HG03196 (cell line): Measurements from ENCODE around the gene EGFL7.
A peak's percentile ranks its signal among the peaks of the same experiment; 100 is the strongest.

Experiments used
- ATAC-seq: cut with Tn5 transposase; IDR thresholded peaks from one replicate; pipeline ENCODE4 v1.9.1; 2021; ENCODE audit not compliant: unreplicated experiment

The EGFL7 gene

GRCh38 chr9:136643596-136644342 lies 18.9 kb upstream of the EGFL7 start:
- ATAC-seq = no peak

DNA sequence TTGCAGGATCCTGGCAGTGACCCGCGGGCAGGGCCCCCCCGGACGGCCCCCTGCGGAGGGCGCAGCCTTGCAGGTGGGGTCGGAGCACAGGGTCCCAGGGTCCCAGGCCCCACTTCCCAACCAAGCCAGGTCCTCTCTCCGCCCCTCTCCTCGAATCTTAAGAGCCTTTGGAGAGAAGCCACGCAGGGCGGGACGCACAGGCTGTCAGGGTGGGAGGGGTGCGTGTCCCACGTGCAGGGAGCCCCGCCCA lies 18.4 kb upstream of the EGFL7 start:
- no peak for ATAC-seq

DNA sequence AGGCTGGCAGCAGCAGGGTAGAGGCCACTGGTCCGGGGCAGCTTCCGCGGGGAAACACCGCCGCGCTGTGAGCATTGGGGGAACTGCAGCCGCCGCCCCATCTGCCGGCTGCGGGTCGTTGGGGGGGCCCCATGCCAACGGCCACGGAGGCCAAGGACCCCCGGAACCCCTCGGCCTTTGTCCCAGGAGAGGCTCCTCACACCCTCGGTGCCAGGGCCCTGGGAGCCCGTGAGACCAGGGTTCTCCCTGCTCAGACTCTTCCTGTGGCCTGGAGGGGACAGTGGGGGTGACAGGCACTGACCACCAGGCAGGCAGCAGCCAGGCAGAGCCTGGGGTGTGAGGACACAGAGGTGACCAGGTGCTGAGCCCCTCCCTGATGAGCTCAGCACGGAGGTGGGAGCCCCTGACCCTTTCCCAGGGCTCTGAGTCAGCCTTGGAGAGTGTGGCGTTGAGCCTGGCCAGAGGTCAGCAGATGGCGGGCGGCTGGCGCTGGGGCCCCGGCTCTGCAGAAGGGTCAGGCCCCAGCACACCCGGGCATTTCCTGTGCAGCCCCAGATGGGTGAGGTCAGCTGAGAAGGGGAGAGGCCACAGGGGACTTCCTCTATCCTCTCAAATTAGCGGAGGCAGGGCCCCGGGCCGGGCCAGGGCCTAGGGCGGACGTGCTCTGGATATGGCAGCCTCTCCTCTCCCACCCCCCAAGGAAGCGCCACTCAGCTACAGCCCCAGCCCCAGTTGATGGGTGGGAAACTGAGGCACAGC lies 17.9 kb upstream of the EGFL7 start:
- ATAC-seq = peak; percentile 50

- no peak for ATAC-seq
Observed at GRCh38 chr9:136645352-136645902, 17.3 kb upstream of the EGFL7 start.

- ATAC-seq = no peak
Observed at GRCh38 chr9:136645903-136646754, 16.6 kb upstream of the EGFL7 start.

- no peak for ATAC-seq
Observed at GRCh38 chr9:136646827-136647711, 15.6 kb upstream of the EGFL7 start.

DNA sequence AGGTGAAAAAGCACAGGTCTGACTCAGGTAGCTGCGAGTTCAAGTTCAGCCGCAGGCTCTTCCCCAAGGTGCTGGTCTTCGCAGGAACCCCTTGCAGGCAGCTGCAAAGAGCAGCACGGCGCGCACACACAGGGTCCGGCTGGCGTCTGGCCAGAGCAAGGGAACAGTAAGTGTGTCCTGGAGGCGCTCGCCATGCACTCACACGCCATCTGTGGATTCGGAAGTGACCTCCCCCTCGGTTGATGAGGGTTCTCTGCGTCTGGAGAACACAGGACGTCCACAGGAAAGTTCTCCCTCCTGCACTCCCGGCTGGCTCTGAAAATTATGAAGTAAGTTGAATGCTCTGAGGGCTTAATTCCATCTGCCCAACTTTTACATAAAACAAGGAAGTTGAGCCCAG lies 14.0 kb upstream of the EGFL7 start:
- ATAC-seq = no peak

DNA sequence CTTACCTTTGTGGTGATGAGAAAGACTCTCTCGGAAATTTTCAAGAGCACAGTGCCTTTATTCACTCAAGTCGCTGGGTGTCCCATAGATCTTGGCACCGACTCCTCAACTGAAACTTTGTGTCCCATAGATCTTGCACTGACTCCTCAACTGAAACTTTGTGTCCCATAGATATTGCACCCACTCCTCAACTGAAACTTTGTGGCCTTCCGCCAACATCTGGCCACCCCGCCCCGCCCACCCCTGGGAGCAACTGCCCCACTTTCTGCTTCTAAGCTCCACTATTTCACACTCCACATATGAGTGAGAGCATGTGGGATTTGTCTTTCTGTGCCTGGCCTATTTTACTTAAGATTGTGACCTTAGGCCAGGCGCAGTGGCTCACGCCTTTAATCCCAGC lies 12.7 kb upstream of the EGFL7 start:
- no peak for ATAC-seq

DNA sequence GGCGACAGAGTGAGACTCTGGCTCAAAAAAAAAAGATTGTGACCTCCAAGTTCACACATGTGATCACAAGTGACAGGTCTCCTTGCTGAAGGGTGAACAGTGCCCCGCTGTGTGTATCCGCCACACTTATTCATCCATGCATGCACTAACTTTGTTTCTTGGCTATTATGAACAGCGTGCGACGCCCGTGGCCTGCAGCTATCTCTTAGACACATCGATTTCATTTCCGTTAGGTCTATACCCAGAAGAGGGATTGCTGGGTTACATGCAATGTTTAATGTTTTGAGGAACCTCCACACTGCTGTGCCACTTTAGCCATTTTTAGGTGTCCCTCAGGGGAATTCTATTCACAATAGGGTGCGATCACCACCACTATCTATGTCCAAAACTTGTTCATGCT lies 12.1 kb upstream of the EGFL7 start:
- ATAC-seq = no peak

DNA sequence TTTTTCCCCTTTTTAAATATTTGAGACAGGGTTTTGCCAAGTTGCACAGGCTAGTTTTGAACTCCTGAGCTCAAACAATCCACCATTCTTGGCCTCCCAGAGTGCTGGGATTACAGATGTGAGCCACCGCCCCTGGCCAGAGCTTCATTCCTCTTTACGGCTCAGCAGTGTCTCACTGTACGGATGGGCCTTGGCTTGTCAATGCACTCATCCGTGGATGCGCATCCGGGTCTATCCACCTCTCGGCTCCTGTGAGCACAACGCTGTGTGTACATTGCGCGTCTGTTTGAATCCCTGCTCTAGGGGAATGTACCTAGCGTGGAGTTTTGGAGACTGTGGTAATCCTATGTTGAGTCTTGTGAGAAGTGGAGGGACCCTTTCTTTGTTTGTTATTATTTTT lies 10.9 kb upstream of the EGFL7 start:
- no peak for ATAC-seq

- ATAC-seq = no peak
Observed at GRCh38 chr9:136653323-136654079, 9.2 kb upstream of the EGFL7 start.

DNA sequence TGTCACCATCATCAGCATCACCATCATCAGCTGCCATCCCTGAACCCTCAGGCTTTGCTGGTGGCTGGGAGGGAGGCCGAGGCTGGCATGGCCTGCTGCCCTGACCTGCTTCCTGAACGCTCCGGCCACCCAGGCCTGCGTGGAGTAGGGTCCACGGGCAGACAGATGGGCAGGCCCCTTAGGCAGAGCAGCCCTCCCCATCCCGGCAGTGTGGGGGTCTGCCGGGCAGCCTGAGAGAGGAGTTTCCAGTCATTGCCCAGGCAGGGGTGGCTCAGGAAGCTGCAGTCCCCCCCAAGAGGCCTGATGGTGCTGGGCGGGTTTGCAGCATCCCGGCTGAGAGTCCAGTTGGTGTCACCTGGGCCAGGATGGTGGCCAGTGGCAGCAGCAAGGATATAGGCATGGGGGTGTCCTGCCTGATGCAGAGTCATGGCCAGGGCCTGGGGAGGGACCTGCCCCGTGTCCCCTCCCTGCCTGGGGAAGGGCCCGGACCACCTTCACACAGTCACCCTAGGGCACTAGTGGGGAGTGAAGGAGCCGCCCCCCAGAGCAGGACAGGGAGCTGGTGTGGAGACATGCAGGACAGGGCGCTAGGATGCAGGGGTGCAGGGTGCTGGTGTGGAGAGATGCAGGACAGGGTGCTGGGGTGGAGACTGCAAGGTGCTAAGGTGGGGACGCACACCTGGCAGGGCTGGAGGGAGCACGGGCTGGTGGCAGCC lies 7.7 kb upstream of the EGFL7 start:
- no peak for ATAC-seq

DNA sequence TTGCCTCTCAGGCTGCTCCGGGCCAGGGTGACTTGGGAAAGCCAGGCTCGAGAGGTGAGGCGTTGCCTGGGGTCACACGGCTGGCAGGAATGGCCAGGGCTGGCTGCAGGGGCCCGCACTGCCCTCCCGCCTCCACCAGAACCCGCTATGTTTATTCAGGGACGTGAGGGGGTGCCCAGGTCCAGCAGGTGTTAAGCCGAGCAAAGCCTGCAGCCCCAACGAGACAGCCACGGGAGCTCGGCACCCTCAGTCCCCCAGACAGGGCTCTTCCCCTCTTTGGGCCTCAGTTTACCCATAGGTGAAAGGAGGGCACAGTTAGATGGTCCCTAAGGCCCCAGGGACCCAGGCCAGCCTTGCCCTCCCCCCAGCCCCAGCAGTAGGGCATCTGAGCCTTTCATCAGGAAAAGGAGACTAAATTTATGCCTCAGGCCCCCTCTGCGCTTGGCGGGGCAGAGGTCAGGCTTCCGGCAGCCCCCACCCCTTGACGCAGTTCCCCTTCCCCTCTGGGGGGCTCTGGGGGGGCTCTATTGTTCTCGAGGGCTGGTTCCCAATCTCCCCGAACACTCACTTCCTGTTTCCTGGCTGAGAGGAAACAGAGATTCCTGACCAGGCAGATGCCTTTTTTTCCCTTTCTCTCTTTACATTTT lies 7.1 kb upstream of the EGFL7 start:
- no peak for ATAC-seq

GRCh38 chr9:136656183-136656738 lies 6.5 kb upstream of the EGFL7 start:
- no peak for ATAC-seq

- no peak for ATAC-seq
Observed at GRCh38 chr9:136656795-136657611, 5.7 kb upstream of the EGFL7 start.

DNA sequence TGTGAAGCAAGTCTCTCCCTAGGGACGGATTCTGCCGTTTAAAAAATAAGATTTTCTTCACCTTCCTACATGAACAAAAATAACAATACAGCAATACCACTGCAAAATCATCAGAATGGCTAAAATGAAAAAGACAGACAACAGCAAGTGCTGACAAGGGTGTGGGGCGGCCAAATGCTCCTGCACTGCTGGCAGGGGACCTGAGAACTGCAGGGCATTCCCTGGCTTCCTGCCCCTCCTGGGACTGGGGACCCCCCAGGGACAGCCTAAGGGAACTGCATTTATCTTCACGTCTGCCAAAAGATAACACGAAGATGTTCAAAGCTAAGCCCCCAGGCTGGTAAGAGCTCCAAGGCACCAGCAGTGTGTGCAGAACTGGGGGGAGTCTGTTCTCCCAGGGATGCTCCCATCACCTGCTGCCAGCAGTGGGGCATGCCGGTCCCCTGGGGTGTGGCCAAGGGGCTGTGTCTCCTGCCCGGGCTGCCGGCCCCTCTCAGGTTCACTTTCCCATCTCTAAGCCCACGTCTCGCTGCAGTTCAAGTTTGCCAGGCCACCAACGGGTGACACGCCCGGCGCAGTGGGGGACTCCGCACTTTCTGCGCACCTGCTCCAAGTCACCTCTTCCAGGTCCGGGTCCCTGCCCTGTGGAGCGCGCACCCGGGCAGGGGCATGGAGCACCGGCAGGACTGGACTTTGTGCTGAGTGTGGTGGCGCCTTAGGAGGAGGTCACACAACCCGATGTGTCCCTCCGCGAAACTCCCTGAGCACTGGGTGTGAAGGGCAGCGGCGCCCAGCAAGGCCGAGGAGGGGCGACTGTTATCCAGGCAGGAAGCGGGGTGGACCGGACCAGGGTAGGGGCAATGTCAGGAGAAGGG lies 4.5 kb upstream of the EGFL7 start:
- no peak for ATAC-seq
